OCI-LY7 (cell line): ENCODE data around the gene CNPY1.

Source experiments
- CTCF ChIP-seq: fragments of 200-600 bp; sonication (generic); conservative IDR thresholded peaks from 2 replicates; pipeline ENCODE4 v1.5.1; 2014; ENCODE audit warnings: mild to moderate bottlenecking, antibody characterized with exemption, low read length, moderate library complexity, mixed read lengths
- EZH2phosphoT487 ChIP-seq: fragments of 200-600 bp; sonication (generic); IDR thresholded peaks from 2 replicates; pipeline ENCODE4 v1.6.1; 2018; ENCODE audit warnings: low read depth, borderline replicate concordance, mild to moderate bottlenecking, mixed run types, antibody characterized with exemption, low read length, moderate library complexity, mixed read lengths

- no peak for TF ChIP-seq CTCF
- TF ChIP-seq EZH2phosphoT487: no peak
These were observed 50.7 kb downstream of the CNPY1 start for GRCh38 chr7:155495440-155496248.
